Lung (tissue), 13 donors: ENCODE measurements around the gene PEAR1. TPM values are rescaled to one million over a fixed set of nuclear protein-coding genes. Genes with fewer than 3 reads are reported as not detected.

Experiments
- ATAC-seq: fragments of 200-7000 bp; cut with Tn5 transposase; one replicate; pipeline ENCODE4 v1.9.1; 2020; ENCODE audit warnings: moderate number of reproducible peaks; ENCODE audit not compliant: insufficient read depth, low FRiP score
- DNase-seq, 3 donors: peaks; one replicate each; pipeline ENCODE4 v3.0.0-alpha.2; 2013 to 2017
- H3K27ac ChIP-seq, 2 donors: one replicate each; pipeline ENCODE4 v1.5.1; 2013; ENCODE audit warnings: mild to moderate bottlenecking in 2 of 2, moderate library complexity in 2 of 2, control low read depth in 1 of 2, inconsistent platforms in 1 of 2, low read depth in 1 of 2, low read length in 1 of 2
- H3K27me3 ChIP-seq, 3 donors: one replicate each; pipeline ENCODE4 v1.5.1; 2013; ENCODE audit warnings: low read length in 2 of 3; ENCODE audit not compliant: control insufficient read depth in 3 of 3, insufficient read depth in 3 of 3
- H3K36me3 ChIP-seq, 4 donors: one replicate each; pipeline ENCODE4 v1.5.1; 2013; ENCODE audit warnings: low read length in 4 of 4, mild to moderate bottlenecking in 1 of 4, moderate library complexity in 1 of 4; ENCODE audit not compliant: control insufficient read depth in 4 of 4, insufficient read depth in 4 of 4
- H3K4me1 ChIP-seq, 5 donors: one replicate each; pipeline ENCODE4 v1.5.1; 2013; ENCODE audit warnings: low read length in 5 of 5, mild to moderate bottlenecking in 2 of 5, moderate library complexity in 1 of 5; ENCODE audit not compliant: control insufficient read depth in 5 of 5, insufficient read depth in 5 of 5
- H3K4me3 ChIP-seq: one replicate; pipeline ENCODE4 v1.5.1; 2013; ENCODE audit warnings: mild to moderate bottlenecking, control low read depth, moderate library complexity
- H3K9ac ChIP-seq, 2 donors: one replicate each; pipeline ENCODE4 v1.5.1; 2013; ENCODE audit warnings: low read length in 2 of 2, control low read depth in 1 of 2; ENCODE audit not compliant: insufficient read depth in 1 of 2
- H3K9me3 ChIP-seq, 4 donors: one replicate each; pipeline ENCODE4 v1.5.1; 2013; ENCODE audit warnings: low read length in 3 of 4, mild to moderate bottlenecking in 1 of 4, moderate library complexity in 1 of 4; ENCODE audit not compliant: control insufficient read depth in 4 of 4, insufficient read depth in 3 of 4
- CTCF ChIP-seq: IDR thresholded peaks from 2 replicates; pipeline ENCODE4 v1.5.1; 2012; ENCODE audit warnings: mild to moderate bottlenecking; ENCODE audit errors: control extremely low read depth, extremely low read depth
- WGBS, 2 donors: extraction: QIAGEN DNeasy Blood & Tissue Kit; methylation state at CpG; one replicate each; pipeline ENCODE4 v1.1.7; 2013; 5-methylcytosine and 5-hydroxymethylcytosine counted together
- polyA plus RNA-seq, 2 donors: library from polyadenylated mRNA; stranded (reverse); fragments of 200-250 nt; gene quantifications; one replicate each; pipeline ENCODE4 v1.2.1, GENCODE V29; 2013
- small RNA-seq: library from RNA; depleted of rRNA; stranded (forward); fragments of <200 nt; gene quantifications from one replicate; pipeline ENCODE3, GENCODE V24; 2014; ENCODE audit warnings: low replicate concordance
- total RNA-seq, 2 donors: library from RNA; depleted of rRNA in 1 of 2; stranded (reverse); fragments of >200 nt in 1 of 2; gene quantifications; one replicate each; pipeline ENCODE4 v1.2.1, GENCODE V29; 2014 to 2021
- donor health status: control.
- donor health status: control.
- donor health status: Bipolar disorder and iron deficiency.
- donor health status: healthy.
- donor health status: DM: yes; HTN: yes; CAD: no.

Gene PEAR1
- total and polyA plus RNA-seq, 4 donors, result 7.6 to 15.3 (median 12.9) TPM

GRCh38 chr1:156964441-156964840 is 70.9 kb downstream of the PEAR1 start:
- Histone ChIP-seq H3K27ac (no peak overlapping the region), H3K27me3 (no peaks in the 10 kb centered on the region), H3K4me1 (no peaks in the 10 kb centered on the region), H3K4me3 (no peak overlapping the region), H3K36me3 (peaks cover 24 to 35% (median 33%) of the 10 kb centered on the region in 4 donors), H3K9ac (no peak overlapping the region), H3K9me3 (no peaks in the 10 kb centered on the region)
- no peak for TF ChIP-seq CTCF
- WGBS, 2 donors, result 94 to 98% methylated on average over 2 of the region's 2 CpGs
- no peak for ATAC-seq
- DNase-seq, result no peak

Small RNA genes lying within 50 kb of the gene (small RNA-seq; reads per million reads assigned to genes)
- gene MIR765, result not detected

Other genes with a start within 250 kb of the PEAR1 start
- gene NES, start 216.3 kb upstream of the PEAR1 start, total RNA-seq, result 10 to 100 TPM; 37.3 to 57.4 TPM
- gene NES, start 216.3 kb upstream of the PEAR1 start, polyA plus RNA-seq, result 10 to 100 TPM; 17.6 to 31.1 TPM
- 10 to 100 TPM in 1 of 2 donors, 1 to 10 TPM in 1; 5.8 to 13.6 TPM for gene CRABP2, start 188.1 kb upstream of the PEAR1 start, total RNA-seq
- gene CRABP2, start 188.1 kb upstream of the PEAR1 start, polyA plus RNA-seq, result 1 to 10 TPM; 1.3 to 4.0 TPM
- 10 to 100 TPM; 24.4 to 34.9 TPM for gene METTL25B, start 165.2 kb upstream of the PEAR1 start, total RNA-seq
- gene METTL25B, start 165.2 kb upstream of the PEAR1 start, polyA plus RNA-seq, result 10 to 100 TPM; 28.3 to 42.6 TPM
- gene ISG20L2, start 165.0 kb upstream of the PEAR1 start, total RNA-seq, result 10 to 100 TPM; 11.3 to 26.3 TPM
- gene ISG20L2, start 165.0 kb upstream of the PEAR1 start, polyA plus RNA-seq, result 10 to 100 TPM in 1 of 2 donors, 1 to 10 TPM in 1; 9.3 to 24.2 TPM
- 10 to 100 TPM; 26.7 to 65.4 TPM for gene MRPL24, start 152.6 kb upstream of the PEAR1 start, total RNA-seq
- gene MRPL24, start 152.6 kb upstream of the PEAR1 start, polyA plus RNA-seq, result 100 to 1,000 TPM in 1 of 2 donors, 10 to 100 TPM in 1; 93.6 to 120 TPM
- 100 to 1,000 TPM; 184 to 187 TPM for gene HDGF, start 142.0 kb upstream of the PEAR1 start, total RNA-seq
- 100 to 1,000 TPM; 104 to 226 TPM for gene HDGF, start 142.0 kb upstream of the PEAR1 start, polyA plus RNA-seq
- gene PRCC, start 126.2 kb upstream of the PEAR1 start, total RNA-seq, result 10 to 100 TPM; 38.5 to 52.7 TPM
- 10 to 100 TPM; 36.2 to 40.0 TPM for gene PRCC, start 126.2 kb upstream of the PEAR1 start, polyA plus RNA-seq
- 1 to 10 TPM; 1.6 to 2.4 TPM for gene SH2D2A, start 76.9 kb upstream of the PEAR1 start, total RNA-seq
- gene SH2D2A, start 76.9 kb upstream of the PEAR1 start, polyA plus RNA-seq, result 1 to 10 TPM; 1.1 to 3.0 TPM
- gene INSRR, start 34.6 kb upstream of the PEAR1 start, total RNA-seq, result not detected
- gene INSRR, start 34.6 kb upstream of the PEAR1 start, polyA plus RNA-seq, result not detected
- gene NTRK1, start 32.9 kb upstream of the PEAR1 start, total RNA-seq, result under 1 TPM in 1 of 2 donors, not detected in 1; 0.61 TPM
- under 1 TPM; 0.15 to 0.24 TPM for gene NTRK1, start 32.9 kb upstream of the PEAR1 start, polyA plus RNA-seq
- gene LRRC71, start 26.9 kb downstream of the PEAR1 start, total RNA-seq, result 10 to 100 TPM in 1 of 2 donors, 1 to 10 TPM in 1; 4.9 to 17.2 TPM
- 1 to 10 TPM; 3.4 to 3.5 TPM for gene LRRC71, start 26.9 kb downstream of the PEAR1 start, polyA plus RNA-seq
- 10 to 100 TPM; 35.2 to 44.1 TPM for gene ARHGEF11, start 152.0 kb downstream of the PEAR1 start, total RNA-seq
- 10 to 100 TPM; 14.2 to 28.7 TPM for gene ARHGEF11, start 152.0 kb downstream of the PEAR1 start, polyA plus RNA-seq
- not detected for gene ETV3L, start 206.1 kb downstream of the PEAR1 start, total RNA-seq
- under 1 TPM in 1 of 2 donors, not detected in 1; 0.05 TPM for gene ETV3L, start 206.1 kb downstream of the PEAR1 start, polyA plus RNA-seq
- gene ETV3, start 244.7 kb downstream of the PEAR1 start, total RNA-seq, result 10 to 100 TPM; 28.0 to 31.5 TPM
- 10 to 100 TPM in 1 of 2 donors, 1 to 10 TPM in 1; 7.9 to 10.6 TPM for gene ETV3, start 244.7 kb downstream of the PEAR1 start, polyA plus RNA-seq